Measurements from ENCODE around the gene ALPK1.

ALPK1 gene

DNA sequence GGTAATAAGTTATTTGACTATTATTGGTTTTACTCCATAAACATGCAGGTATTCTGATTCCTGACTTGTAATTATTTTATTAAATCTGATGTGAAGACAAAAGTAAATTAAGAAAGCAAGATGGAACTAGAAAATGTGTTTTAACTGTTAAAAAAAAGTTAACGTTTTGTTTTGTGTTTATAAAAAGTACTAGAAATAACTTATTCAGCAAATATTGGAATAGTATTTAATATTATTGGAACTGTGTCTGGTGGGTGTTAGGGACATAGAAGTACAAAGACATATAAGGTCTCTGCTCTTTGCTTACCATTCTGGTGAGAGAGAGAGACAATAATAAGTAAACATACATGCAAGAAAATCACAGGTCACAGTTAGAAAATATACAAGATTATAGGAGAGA is 27.1 kb upstream of the ALPK1 start:
- TF ChIP-seq, protein P1, sequence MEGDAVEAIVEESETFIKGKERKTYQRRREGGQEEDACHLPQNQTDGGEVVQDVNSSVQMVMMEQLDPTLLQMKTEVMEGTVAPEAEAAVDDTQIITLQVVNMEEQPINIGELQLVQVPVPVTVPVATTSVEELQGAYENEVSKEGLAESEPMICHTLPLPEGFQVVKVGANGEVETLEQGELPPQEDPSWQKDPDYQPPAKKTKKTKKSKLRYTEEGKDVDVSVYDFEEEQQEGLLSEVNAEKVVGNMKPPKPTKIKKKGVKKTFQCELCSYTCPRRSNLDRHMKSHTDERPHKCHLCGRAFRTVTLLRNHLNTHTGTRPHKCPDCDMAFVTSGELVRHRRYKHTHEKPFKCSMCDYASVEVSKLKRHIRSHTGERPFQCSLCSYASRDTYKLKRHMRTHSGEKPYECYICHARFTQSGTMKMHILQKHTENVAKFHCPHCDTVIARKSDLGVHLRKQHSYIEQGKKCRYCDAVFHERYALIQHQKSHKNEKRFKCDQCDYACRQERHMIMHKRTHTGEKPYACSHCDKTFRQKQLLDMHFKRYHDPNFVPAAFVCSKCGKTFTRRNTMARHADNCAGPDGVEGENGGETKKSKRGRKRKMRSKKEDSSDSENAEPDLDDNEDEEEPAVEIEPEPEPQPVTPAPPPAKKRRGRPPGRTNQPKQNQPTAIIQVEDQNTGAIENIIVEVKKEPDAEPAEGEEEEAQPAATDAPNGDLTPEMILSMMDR (IDR thresholded peaks at IDR 0.05; ENCODE audit: low read length, missing control alignments): no peak
- no peak for DNase-seq (ENCODE audit: low read depth)

DNA sequence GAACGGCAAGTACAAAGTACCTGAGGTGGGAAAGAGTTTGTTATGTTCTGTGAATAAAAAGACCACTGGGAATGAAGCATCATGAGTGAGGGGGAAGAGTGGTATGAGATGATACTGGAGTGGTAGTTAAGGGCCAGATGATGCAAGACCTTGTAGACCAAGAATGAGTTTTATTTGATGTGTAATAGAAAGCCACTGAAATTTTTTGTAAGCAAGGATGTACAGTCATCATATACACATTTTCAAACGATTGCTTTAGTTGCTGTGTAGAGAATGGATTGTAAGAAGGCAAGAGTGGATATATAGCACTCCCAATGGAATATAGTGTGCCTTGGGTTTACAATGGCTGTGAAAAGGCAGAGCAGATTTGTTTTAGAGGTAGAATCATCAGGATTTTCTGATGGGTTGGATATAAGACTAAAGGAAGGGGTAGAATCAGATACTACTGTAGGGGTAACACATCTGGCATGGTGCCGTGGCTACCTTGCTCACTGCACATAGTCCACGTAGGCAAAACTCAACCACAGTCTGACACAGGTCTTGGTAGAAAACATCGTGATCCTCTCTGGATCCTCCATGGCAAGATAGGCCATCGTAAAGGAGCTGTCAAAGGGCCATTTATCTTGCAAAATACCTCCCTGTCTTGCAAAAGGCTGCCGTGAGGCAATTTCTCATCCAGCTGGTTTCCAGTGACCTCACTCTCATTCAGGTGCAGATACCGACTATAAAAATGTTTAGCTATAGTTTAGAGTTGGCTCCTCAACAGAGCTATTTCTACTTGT is 26.3 kb upstream of the ALPK1 start:
- TF ChIP-seq, protein P1 (IDR thresholded peaks at IDR 0.05; ENCODE audit: low read length, missing control alignments): no peak
- no peak overlapping the region for H3K4me3 ChIP-seq (replicated peaks; ENCODE audit: low read depth, low read length)
- DNase-seq (ENCODE audit: low read depth): peak; percentile 66

More for the DNA sequence above, 27.1 kb upstream of the ALPK1 start:
- H3K4me3 ChIP-seq (replicated peaks; ENCODE audit: low read depth, low read length): no peak overlapping the region

DNA sequence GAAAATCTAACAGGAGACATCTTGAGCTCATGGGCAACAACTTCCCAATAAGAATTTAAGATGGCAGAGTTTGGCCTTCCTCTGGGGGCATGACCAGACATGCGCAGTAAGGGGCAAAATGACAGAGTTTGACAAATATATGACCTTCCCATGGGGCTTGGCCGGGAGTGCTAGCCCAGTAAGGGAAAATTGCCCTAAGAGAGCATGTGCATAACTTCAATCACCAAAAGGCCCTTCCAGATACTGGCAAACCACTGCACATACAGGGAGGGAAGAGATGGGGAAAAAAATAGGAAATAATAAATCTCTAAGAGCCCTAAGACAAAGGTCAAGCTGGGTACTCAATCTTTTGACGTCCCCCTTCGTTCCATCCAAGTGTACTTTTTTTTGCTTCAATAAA is 24.9 kb upstream of the ALPK1 start:
- TF ChIP-seq, protein P1 (IDR thresholded peaks at IDR 0.05; ENCODE audit: low read length, missing control alignments): no peak
- H3K4me3 ChIP-seq (replicated peaks; ENCODE audit: low read depth, low read length): no peak overlapping the region
- DNase-seq (ENCODE audit: low read depth): no peak

GRCh38 chr4:112274959-112275358 is 22.2 kb upstream of the ALPK1 start:
- DNase-seq (ENCODE audit: low read depth): no peak

GRCh38 chr4:112276113-112276512 is 21.1 kb upstream of the ALPK1 start:
- no peak for DNase-seq (ENCODE audit: low read depth)

More at GRCh38 chr4:112274959-112275358, 22.2 kb upstream of the ALPK1 start:
- no peak overlapping the region for H3K4me3 ChIP-seq (replicated peaks; ENCODE audit: low read depth, low read length)
- TF ChIP-seq, protein P1 (IDR thresholded peaks at IDR 0.05; ENCODE audit: low read length, missing control alignments): no peak

DNA sequence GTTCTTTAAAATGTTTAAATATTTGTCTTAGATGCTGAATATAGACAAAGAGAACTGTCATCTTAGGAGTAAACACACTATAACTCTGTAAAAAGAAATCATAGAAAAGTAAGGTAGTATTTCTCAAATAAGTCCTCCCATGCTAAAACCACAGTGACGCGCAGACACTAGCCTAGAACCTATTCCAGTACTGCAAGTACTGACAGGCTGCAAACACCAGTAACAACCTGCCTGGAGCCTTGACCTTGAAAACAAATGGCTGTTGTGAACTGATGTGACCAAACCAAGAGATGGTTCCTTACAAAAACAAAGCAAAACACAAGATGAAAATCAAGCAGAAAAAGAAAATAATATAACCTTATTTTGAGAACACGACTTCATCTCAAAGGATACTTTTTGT is 19.9 kb upstream of the ALPK1 start:
- TF ChIP-seq, protein P1 (IDR thresholded peaks at IDR 0.05; ENCODE audit: low read length, missing control alignments): no peak
- no peak overlapping the region for H3K4me3 ChIP-seq (replicated peaks; ENCODE audit: low read depth, low read length)
- DNase-seq (ENCODE audit: low read depth): no peak

More at GRCh38 chr4:112276113-112276512, 21.1 kb upstream of the ALPK1 start:
- no peak overlapping the region for H3K4me3 ChIP-seq (replicated peaks; ENCODE audit: low read depth, low read length)
- TF ChIP-seq, protein P1 (IDR thresholded peaks at IDR 0.05; ENCODE audit: low read length, missing control alignments): no peak
